Measurements from ENCODE around the gene FBXO8.

The FBXO8 gene

DNA sequence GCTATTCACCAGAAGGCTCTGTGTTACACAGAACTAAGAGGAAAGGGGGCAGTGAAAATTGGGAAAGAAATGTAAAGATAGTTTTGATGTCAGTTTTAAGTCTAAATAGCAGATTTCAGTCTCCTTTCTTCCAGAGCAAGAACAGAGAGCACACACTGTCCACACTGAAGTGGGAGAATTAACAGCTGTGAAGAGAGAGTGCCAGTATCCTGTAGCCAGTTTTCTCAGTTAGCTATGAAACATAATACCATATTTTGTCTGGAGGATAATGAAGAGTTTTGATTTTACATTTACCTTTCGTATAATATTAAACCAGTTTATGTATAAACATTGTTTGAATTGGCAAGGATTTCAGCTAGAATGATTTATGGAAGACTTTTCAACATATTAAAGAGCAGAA, 35.1 kb downstream of the FBXO8 start:
- no peak overlapping the region for H3K4me3 ChIP-seq (ENCODE audit: low read length in 2 of 2)
- no peak overlapping the region for H3K27ac ChIP-seq (ENCODE audit: low read length)
- H3K9me3 ChIP-seq (ENCODE audit: control insufficient read depth in 2 of 2, low read length in 2 of 2) = no peaks in the 10 kb centered on the region
- H3K27me3 ChIP-seq (ENCODE audit: control insufficient read depth in 1 of 2, insufficient read depth in 2 of 2, low read length in 2 of 2) = no peaks in the 10 kb centered on the region
- no peaks in the 10 kb centered on the region for H3K4me1 ChIP-seq (ENCODE audit: control insufficient read depth, insufficient read depth, low read length)
- no peaks in the 10 kb centered on the region for H3K36me3 ChIP-seq (ENCODE audit: control insufficient read depth in 2 of 2, insufficient read depth in 2 of 2, low read length in 2 of 2)
- H3K9ac ChIP-seq (ENCODE audit: low read length in 2 of 2) = no peak overlapping the region

GRCh38 chr4:174245714-174246113, 37.8 kb downstream of the FBXO8 start:
- H3K27ac ChIP-seq (ENCODE audit: low read length) = no peak overlapping the region
- H3K9me3 ChIP-seq (ENCODE audit: control insufficient read depth in 2 of 2, low read length in 2 of 2) = no peaks in the 10 kb centered on the region
- H3K36me3 ChIP-seq (ENCODE audit: control insufficient read depth in 2 of 2, insufficient read depth in 2 of 2, low read length in 2 of 2) = peaks cover 0 to 2% of the 10 kb centered on the region in 2 donors
- H3K9ac ChIP-seq (ENCODE audit: low read length in 2 of 2) = no peak overlapping the region
- no peaks in the 10 kb centered on the region for H3K4me1 ChIP-seq (ENCODE audit: control insufficient read depth, insufficient read depth, low read length)
- H3K4me3 ChIP-seq (ENCODE audit: low read length in 2 of 2) = no peak overlapping the region
- no peaks in the 10 kb centered on the region for H3K27me3 ChIP-seq (ENCODE audit: control insufficient read depth in 1 of 2, insufficient read depth in 2 of 2, low read length in 2 of 2)

- H3K27ac ChIP-seq (ENCODE audit: low read length) = no peak overlapping the region
- no peaks in the 10 kb centered on the region for H3K27me3 ChIP-seq (ENCODE audit: control insufficient read depth in 1 of 2, insufficient read depth in 2 of 2, low read length in 2 of 2)
- no peaks in the 10 kb centered on the region for H3K9me3 ChIP-seq (ENCODE audit: control insufficient read depth in 2 of 2, low read length in 2 of 2)
Measured at GRCh38 chr4:174244441-174244840, 39.0 kb downstream of the FBXO8 start.

GRCh38 chr4:174241162-174241561, 42.3 kb downstream of the FBXO8 start:
- Histone ChIP-seq H3K27me3 (ENCODE audit: control insufficient read depth in 1 of 2, insufficient read depth in 2 of 2, low read length in 2 of 2) (no peaks in the 10 kb centered on the region), H3K9ac (ENCODE audit: low read length in 2 of 2) (no peak overlapping the region), H3K4me1 (ENCODE audit: control insufficient read depth, insufficient read depth, low read length) (no peaks in the 10 kb centered on the region), H3K27ac (ENCODE audit: low read length) (no peak overlapping the region), H3K9me3 (ENCODE audit: control insufficient read depth in 2 of 2, low read length in 2 of 2) (no peaks in the 10 kb centered on the region), H3K36me3 (ENCODE audit: control insufficient read depth in 2 of 2, insufficient read depth in 2 of 2, low read length in 2 of 2) (peaks cover 4 to 9% of the 10 kb centered on the region in 2 donors), H3K4me3 (ENCODE audit: low read length in 2 of 2) (no peak overlapping the region)

More at GRCh38 chr4:174244441-174244840, 39.0 kb downstream of the FBXO8 start:
- no peak overlapping the region for H3K9ac ChIP-seq (ENCODE audit: low read length in 2 of 2)
- no peak overlapping the region for H3K4me3 ChIP-seq (ENCODE audit: low read length in 2 of 2)
- peaks cover 0 to 3% of the 10 kb centered on the region in 2 donors for H3K36me3 ChIP-seq (ENCODE audit: control insufficient read depth in 2 of 2, insufficient read depth in 2 of 2, low read length in 2 of 2)
- no peaks in the 10 kb centered on the region for H3K4me1 ChIP-seq (ENCODE audit: control insufficient read depth, insufficient read depth, low read length)

DNA sequence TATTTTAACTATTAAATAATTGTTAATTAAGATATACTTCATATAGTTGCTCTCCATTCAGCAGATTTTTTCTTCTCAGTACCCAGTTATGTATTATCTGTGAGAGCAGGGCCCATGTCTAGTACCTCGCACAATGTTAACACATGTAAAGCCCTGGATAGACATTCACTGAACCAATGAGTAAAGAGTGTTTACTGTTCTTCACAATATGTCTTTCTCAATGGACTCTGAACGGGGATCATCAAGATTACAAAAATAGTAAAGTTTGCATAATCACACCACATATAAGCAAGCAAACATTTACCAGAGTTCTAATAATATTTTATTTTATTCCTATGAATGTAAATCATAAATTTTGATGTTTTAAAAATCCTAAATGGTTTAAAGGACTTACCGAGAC, 47.1 kb downstream of the FBXO8 start:
- no peaks in the 10 kb centered on the region for H3K4me1 ChIP-seq (ENCODE audit: control insufficient read depth, insufficient read depth, low read length)
- no peak overlapping the region for H3K9ac ChIP-seq (ENCODE audit: low read length in 2 of 2)
- no peaks in the 10 kb centered on the region for H3K9me3 ChIP-seq (ENCODE audit: control insufficient read depth in 2 of 2, low read length in 2 of 2)
- H3K4me3 ChIP-seq (ENCODE audit: low read length in 2 of 2) = no peak overlapping the region
- H3K27ac ChIP-seq (ENCODE audit: low read length) = no peak overlapping the region
- H3K27me3 ChIP-seq (ENCODE audit: control insufficient read depth in 1 of 2, insufficient read depth in 2 of 2, low read length in 2 of 2) = no peaks in the 10 kb centered on the region
- H3K36me3 ChIP-seq (ENCODE audit: control insufficient read depth in 2 of 2, insufficient read depth in 2 of 2, low read length in 2 of 2) = peaks cover 4 to 9% of the 10 kb centered on the region in 2 donors

DNA sequence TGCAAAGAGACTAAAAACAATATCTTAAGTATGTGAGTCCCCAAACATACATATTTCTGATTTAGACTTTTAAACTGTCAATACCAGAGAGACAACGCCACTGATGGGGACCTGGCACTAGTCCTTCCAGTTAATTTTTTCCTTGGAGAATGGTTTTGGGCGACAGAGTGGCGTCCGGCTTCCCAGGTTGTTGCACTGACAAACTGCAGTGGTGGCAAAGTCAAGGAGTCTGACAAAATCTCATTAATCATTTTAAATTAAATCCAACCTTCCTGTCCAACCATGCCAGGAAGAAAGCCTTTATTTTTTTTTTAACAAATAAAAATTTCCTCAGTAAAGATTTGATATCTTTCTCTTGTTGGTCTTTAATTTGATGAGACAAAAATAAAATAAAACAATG, 52.8 kb downstream of the FBXO8 start:
- Histone ChIP-seq H3K9ac (ENCODE audit: low read length in 2 of 2) (no peak overlapping the region), H3K27me3 (ENCODE audit: control insufficient read depth in 1 of 2, insufficient read depth in 2 of 2, low read length in 2 of 2) (no peaks in the 10 kb centered on the region), H3K4me1 (ENCODE audit: control insufficient read depth, insufficient read depth, low read length) (no peaks in the 10 kb centered on the region), H3K36me3 (ENCODE audit: control insufficient read depth in 2 of 2, insufficient read depth in 2 of 2, low read length in 2 of 2) (no peaks in the 10 kb centered on the region), H3K4me3 (ENCODE audit: low read length in 2 of 2) (no peak overlapping the region), H3K27ac (ENCODE audit: low read length) (no peak overlapping the region), H3K9me3 (ENCODE audit: control insufficient read depth in 2 of 2, low read length in 2 of 2) (no peaks in the 10 kb centered on the region)

DNA sequence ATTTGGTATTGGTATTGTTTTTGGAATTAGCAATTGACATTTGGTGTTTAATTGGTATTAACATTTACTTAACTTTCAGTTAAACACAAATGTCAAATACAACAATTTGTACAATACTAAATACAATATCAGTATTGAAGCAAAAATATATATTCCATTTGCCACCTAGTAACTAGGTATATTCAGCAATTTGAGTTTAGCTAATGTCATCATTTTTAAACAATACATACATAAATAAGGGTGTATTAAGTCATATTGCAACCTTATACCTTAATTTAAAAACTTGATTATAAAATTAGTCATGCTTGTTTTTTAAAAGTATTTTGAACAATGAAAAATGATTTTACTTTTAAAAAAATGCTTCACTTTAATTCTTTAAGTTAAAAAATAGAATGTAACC, 53.3 kb downstream of the FBXO8 start:
- H3K4me3 ChIP-seq (ENCODE audit: low read length in 2 of 2) = no peak overlapping the region
- no peaks in the 10 kb centered on the region for H3K27me3 ChIP-seq (ENCODE audit: control insufficient read depth in 1 of 2, insufficient read depth in 2 of 2, low read length in 2 of 2)
- H3K9ac ChIP-seq (ENCODE audit: low read length in 2 of 2) = no peak overlapping the region
- H3K4me1 ChIP-seq (ENCODE audit: control insufficient read depth, insufficient read depth, low read length) = no peaks in the 10 kb centered on the region
- no peaks in the 10 kb centered on the region for H3K36me3 ChIP-seq (ENCODE audit: control insufficient read depth in 2 of 2, insufficient read depth in 2 of 2, low read length in 2 of 2)
- no peak overlapping the region for H3K27ac ChIP-seq (ENCODE audit: low read length)
- H3K9me3 ChIP-seq (ENCODE audit: control insufficient read depth in 2 of 2, low read length in 2 of 2) = no peaks in the 10 kb centered on the region

- H3K9me3 ChIP-seq (ENCODE audit: control insufficient read depth in 2 of 2, low read length in 2 of 2) = no peaks in the 10 kb centered on the region
- no peak overlapping the region for H3K9ac ChIP-seq (ENCODE audit: low read length in 2 of 2)
- H3K27ac ChIP-seq (ENCODE audit: low read length) = no peak overlapping the region
- H3K4me3 ChIP-seq (ENCODE audit: low read length in 2 of 2) = no peak overlapping the region
- no peaks in the 10 kb centered on the region for H3K36me3 ChIP-seq (ENCODE audit: control insufficient read depth in 2 of 2, insufficient read depth in 2 of 2, low read length in 2 of 2)
- no peaks in the 10 kb centered on the region for H3K27me3 ChIP-seq (ENCODE audit: control insufficient read depth in 1 of 2, insufficient read depth in 2 of 2, low read length in 2 of 2)
- no peaks in the 10 kb centered on the region for H3K4me1 ChIP-seq (ENCODE audit: control insufficient read depth, insufficient read depth, low read length)
Measured at GRCh38 chr4:174228988-174229387, 54.5 kb downstream of the FBXO8 start.

DNA sequence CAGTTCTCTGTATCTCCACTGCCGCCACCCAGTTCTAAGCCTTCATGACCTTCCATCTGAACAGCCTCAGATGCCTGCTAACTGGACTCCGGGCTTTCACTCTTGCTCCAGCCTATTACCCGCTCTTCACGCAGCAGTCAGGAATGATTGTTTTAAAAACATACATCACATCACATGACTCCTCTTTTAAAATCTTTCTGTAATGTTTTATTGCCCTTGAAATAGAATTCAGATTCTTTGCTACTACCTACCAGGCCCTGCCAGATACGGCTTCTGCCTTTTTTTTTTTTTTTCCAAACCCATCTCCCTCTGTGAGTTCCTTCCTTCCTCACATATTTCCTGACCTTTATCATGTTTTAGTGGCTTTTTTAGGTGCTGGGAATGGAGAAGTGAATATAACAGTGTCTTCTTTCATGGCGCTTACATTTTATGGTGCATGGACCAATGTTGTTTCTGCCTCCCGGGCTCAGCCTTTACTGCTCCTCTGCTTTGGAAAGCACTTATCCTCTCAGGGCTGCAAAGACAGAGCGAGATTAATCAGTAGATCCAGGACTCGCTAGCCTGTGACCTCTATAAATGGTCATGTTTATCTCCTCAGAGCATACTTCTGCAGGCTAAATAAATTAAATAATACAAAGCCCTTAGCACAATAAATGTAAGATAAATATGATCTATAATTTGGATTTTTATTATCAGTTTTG, 58.0 kb downstream of the FBXO8 start:
- Histone ChIP-seq H3K9ac (ENCODE audit: low read length in 2 of 2) (no peak overlapping the region), H3K4me1 (ENCODE audit: control insufficient read depth, insufficient read depth, low read length) (no peaks in the 10 kb centered on the region), H3K4me3 (ENCODE audit: low read length in 2 of 2) (peak overlapping the region; percentile 9 to 17), H3K27me3 (ENCODE audit: control insufficient read depth in 1 of 2, insufficient read depth in 2 of 2, low read length in 2 of 2) (no peaks in the 10 kb centered on the region), H3K27ac (ENCODE audit: low read length) (peak overlapping the region; percentile 19), H3K9me3 (ENCODE audit: control insufficient read depth in 2 of 2, low read length in 2 of 2) (no peaks in the 10 kb centered on the region), H3K36me3 (ENCODE audit: control insufficient read depth in 2 of 2, insufficient read depth in 2 of 2, low read length in 2 of 2) (no peaks in the 10 kb centered on the region)

GRCh38 chr4:174224550-174224949, 58.9 kb downstream of the FBXO8 start:
- Histone ChIP-seq H3K9ac (ENCODE audit: low read length in 2 of 2) (no peak overlapping the region), H3K27ac (ENCODE audit: low read length) (no peak overlapping the region), H3K4me1 (ENCODE audit: control insufficient read depth, insufficient read depth, low read length) (no peaks in the 10 kb centered on the region), H3K9me3 (ENCODE audit: control insufficient read depth in 2 of 2, low read length in 2 of 2) (no peaks in the 10 kb centered on the region), H3K36me3 (ENCODE audit: control insufficient read depth in 2 of 2, insufficient read depth in 2 of 2, low read length in 2 of 2) (no peaks in the 10 kb centered on the region), H3K4me3 (ENCODE audit: low read length in 2 of 2) (no peak overlapping the region), H3K27me3 (ENCODE audit: control insufficient read depth in 1 of 2, insufficient read depth in 2 of 2, low read length in 2 of 2) (no peaks in the 10 kb centered on the region)

DNA sequence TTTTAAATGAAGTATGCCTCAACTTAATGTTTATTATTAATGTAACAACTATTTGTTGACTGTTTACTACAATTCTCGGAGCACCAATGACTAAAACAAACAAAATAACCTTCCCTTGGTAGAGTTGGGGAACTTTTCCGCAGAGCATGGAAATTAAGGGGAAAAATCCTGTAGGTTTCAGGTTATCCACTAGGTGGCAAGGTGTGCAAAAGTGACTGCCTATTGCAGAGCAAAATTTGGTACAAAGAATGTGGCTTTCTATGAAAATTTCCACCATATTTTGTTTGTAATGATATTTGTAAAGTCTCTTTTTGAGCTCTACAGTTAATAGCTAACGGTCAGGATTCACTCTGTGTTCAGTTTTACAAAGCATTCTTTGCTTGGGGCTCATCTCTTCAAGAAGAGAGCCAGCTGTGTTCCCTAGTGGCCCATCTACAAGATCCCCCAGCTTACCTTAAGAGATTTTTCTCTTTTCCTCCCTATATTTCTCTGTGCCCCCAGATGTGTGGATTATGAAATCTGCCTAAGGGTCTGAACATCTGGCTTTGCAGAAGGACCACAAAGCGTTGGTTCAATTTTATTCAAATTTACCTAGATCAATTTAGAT, 61.1 kb downstream of the FBXO8 start:
- Histone ChIP-seq H3K27me3 (ENCODE audit: control insufficient read depth in 1 of 2, insufficient read depth in 2 of 2, low read length in 2 of 2) (peaks cover 2 to 8% of the 10 kb centered on the region in 2 donors), H3K4me1 (ENCODE audit: control insufficient read depth, insufficient read depth, low read length) (peaks cover 7% of the 10 kb centered on the region), H3K9me3 (ENCODE audit: control insufficient read depth in 2 of 2, low read length in 2 of 2) (no peaks in the 10 kb centered on the region), H3K4me3 (ENCODE audit: low read length in 2 of 2) (no peak overlapping the region), H3K9ac (ENCODE audit: low read length in 2 of 2) (no peak overlapping the region), H3K27ac (ENCODE audit: low read length) (no peak overlapping the region), H3K36me3 (ENCODE audit: control insufficient read depth in 2 of 2, insufficient read depth in 2 of 2, low read length in 2 of 2) (no peaks in the 10 kb centered on the region)

Data from stomach smooth muscle (tissue), 2 donors.